ENCODE data around the gene S1PR5.

DNA sequence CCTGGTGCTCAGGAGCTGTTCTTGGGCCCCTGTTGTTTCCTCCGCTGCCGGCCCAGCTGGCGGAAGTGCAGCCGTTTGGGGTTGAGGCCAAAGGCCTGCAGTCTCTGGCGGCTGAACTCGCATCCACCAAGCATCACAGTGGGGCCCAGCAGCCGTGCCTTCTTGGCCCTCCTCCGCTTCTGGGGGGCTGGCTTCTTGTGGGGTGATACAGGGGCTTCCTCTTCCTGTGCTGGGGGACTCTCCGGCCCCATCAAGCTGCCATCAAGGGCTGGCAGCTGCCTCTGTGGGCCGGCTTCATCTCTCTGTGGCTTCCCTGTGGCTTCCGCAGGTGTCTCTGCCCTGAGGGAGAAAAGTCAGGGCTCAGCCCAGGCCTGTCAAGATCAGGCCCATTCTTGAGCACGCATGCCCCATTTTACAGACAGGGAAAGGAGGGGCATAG lies 36.7 kb upstream of the S1PR5 start:
- TF ChIP-seq ZNF687 (IDR thresholded peaks at IDR 0.05) (no peak), RFX5 (IDR thresholded peaks at IDR 0.05; ENCODE audit: low read depth, low read length) (no peak), ESRRA (IDR thresholded peaks at IDR 0.05; ENCODE audit: low read length) (no peak), GABPA (IDR thresholded peaks at IDR 0.05; ENCODE audit: low read depth) (no peak), MTA3 (IDR thresholded peaks at IDR 0.05; ENCODE audit: borderline replicate concordance, low read length) (no peak), POLR2AphosphoS5 (IDR thresholded peaks at IDR 0.05; ENCODE audit: low read length) (no peak), EP300 (IDR thresholded peaks at IDR 0.05; ENCODE audit: borderline replicate concordance in 1 of 2, control insufficient read depth in 1 of 2, low read depth in 2 of 2, low read length in 2 of 2) (no peak), NBN (IDR thresholded peaks at IDR 0.05) (peak; percentile 45; the same call in 1 of the 2 replicates)
- TF ChIP-seq, protein P1, sequence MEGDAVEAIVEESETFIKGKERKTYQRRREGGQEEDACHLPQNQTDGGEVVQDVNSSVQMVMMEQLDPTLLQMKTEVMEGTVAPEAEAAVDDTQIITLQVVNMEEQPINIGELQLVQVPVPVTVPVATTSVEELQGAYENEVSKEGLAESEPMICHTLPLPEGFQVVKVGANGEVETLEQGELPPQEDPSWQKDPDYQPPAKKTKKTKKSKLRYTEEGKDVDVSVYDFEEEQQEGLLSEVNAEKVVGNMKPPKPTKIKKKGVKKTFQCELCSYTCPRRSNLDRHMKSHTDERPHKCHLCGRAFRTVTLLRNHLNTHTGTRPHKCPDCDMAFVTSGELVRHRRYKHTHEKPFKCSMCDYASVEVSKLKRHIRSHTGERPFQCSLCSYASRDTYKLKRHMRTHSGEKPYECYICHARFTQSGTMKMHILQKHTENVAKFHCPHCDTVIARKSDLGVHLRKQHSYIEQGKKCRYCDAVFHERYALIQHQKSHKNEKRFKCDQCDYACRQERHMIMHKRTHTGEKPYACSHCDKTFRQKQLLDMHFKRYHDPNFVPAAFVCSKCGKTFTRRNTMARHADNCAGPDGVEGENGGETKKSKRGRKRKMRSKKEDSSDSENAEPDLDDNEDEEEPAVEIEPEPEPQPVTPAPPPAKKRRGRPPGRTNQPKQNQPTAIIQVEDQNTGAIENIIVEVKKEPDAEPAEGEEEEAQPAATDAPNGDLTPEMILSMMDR (IDR thresholded peaks at IDR 0.05 in 2 of 3, conservative IDR thresholded peaks at IDR 0.05 in 1 of 3; ENCODE audit: control insufficient read depth in 2 of 3, extremely low read depth in 1 of 3, insufficient read depth in 1 of 3, low read depth in 3 of 3, low read length in 3 of 3) = no peak
- TF ChIP-seq, protein P2, sequence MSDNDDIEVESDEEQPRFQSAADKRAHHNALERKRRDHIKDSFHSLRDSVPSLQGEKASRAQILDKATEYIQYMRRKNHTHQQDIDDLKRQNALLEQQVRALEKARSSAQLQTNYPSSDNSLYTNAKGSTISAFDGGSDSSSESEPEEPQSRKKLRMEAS (IDR thresholded peaks at IDR 0.05; ENCODE audit: low read depth, low read length) = no peak
- TF ChIP-seq, protein P3, sequence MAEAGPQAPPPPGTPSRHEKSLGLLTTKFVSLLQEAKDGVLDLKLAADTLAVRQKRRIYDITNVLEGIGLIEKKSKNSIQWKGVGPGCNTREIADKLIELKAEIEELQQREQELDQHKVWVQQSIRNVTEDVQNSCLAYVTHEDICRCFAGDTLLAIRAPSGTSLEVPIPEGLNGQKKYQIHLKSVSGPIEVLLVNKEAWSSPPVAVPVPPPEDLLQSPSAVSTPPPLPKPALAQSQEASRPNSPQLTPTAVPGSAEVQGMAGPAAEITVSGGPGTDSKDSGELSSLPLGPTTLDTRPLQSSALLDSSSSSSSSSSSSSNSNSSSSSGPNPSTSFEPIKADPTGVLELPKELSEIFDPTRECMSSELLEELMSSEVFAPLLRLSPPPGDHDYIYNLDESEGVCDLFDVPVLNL (IDR thresholded peaks at IDR 0.05; ENCODE audit: low read depth, low read length) = no peak

Data from GM12878 (cell line).